Measurements from ENCODE around the gene SIMC1. TPM values are rescaled to one million over a fixed set of nuclear protein-coding genes. Genes with fewer than 3 reads are reported as not detected.

Gene SIMC1
- total RNA-seq, 2 experiments from 2014 or later: 33.6 to 57.5 TPM

GRCh38 chr5:176366232-176366894, 128.1 kb downstream of the SIMC1 start:
- Histone ChIP-seq H3K9me3 (ENCODE audit: low read length) (no peaks in the 10 kb centered on the region), H3K79me2 (ENCODE audit: insufficient read depth, low read depth, low read length) (no peaks in the 10 kb centered on the region; the same call in 1 of the 2 replicates), H2AFZ (ENCODE audit: low read length) (no peak overlapping the region), H3K27ac (ENCODE audit: low read depth, low read length, poor library complexity, severe bottlenecking) (no peak overlapping the region), H4K20me1 (ENCODE audit: insufficient read depth, low read length) (no peaks in the 10 kb centered on the region; the same call in 1 of the 2 replicates), H3K4me3 (ENCODE audit: low read depth, low read length, poor library complexity, severe bottlenecking) (no peak overlapping the region), H3K9me2 (ENCODE audit: insufficient read depth, low read length) (no peaks in the 10 kb centered on the region), H3K4me2 (ENCODE audit: low read length) (no peak overlapping the region), H3K4me1 (ENCODE audit: insufficient read depth, low read length, poor library complexity, severe bottlenecking) (peaks cover 10% of the 10 kb centered on the region), H3K36me3 (ENCODE audit: insufficient read depth, low read length) (no peaks in the 10 kb centered on the region)
- no TSS peak for BruUV-seq (replicated peaks)
- intact Hi-C loops (cut with micrococcal nuclease; ENCODE audit: unreplicated experiment): no loop called here
- no peak for TF ChIP-seq CTCF (conservative IDR thresholded peaks at IDR 0.05; ENCODE audit: low read length)
- no peak for DNase-seq (ENCODE audit: low spot score)
- ChIA-PET CTCF (ENCODE audit: unreplicated experiment) (no interaction called here), POLR2A (interaction anchor here (1.2 kb wide), 1 partner anchor 14 kb away, joined by 6 read pairs; no protein-coding TSS in a partner anchor)

- no peak for DNase-seq (ENCODE audit: low spot score)
- no TSS peak for BruUV-seq (replicated peaks)
- Histone ChIP-seq H4K20me1 (ENCODE audit: insufficient read depth, low read length) (no peaks in the 10 kb centered on the region; the same call in 1 of the 2 replicates), H3K36me3 (ENCODE audit: insufficient read depth, low read length) (no peaks in the 10 kb centered on the region), H3K9me3 (ENCODE audit: low read length) (no peaks in the 10 kb centered on the region), H3K27ac (ENCODE audit: low read depth, low read length, poor library complexity, severe bottlenecking) (no peak overlapping the region), H2AFZ (ENCODE audit: low read length) (no peak overlapping the region), H3K4me2 (ENCODE audit: low read length) (no peak overlapping the region), H3K79me2 (ENCODE audit: insufficient read depth, low read depth, low read length) (no peaks in the 10 kb centered on the region), H3K9me2 (ENCODE audit: insufficient read depth, low read length) (no peaks in the 10 kb centered on the region), H3K4me1 (ENCODE audit: insufficient read depth, low read length, poor library complexity, severe bottlenecking) (peaks cover 3% of the 10 kb centered on the region), H3K4me3 (ENCODE audit: low read depth, low read length, poor library complexity, severe bottlenecking) (no peak overlapping the region)
- ChIA-PET CTCF (ENCODE audit: unreplicated experiment) (no interaction called here), POLR2A (interaction anchor here (0.6 to 1.6 kb wide), 2 partner anchors 20 to 1821 kb away, joined by 3 read pairs; no protein-coding TSS in a partner anchor)
- TF ChIP-seq CTCF (conservative IDR thresholded peaks at IDR 0.05; ENCODE audit: low read length) (no peak), EZH2phosphoT487 (IDR thresholded peaks at IDR 0.05; ENCODE audit: borderline replicate concordance, low read depth, low read length) (no peak)
- intact Hi-C loops (cut with micrococcal nuclease; ENCODE audit: unreplicated experiment): no loop called here
Measured at GRCh38 chr5:176368726-176369125, 130.5 kb downstream of the SIMC1 start.
